HG03039 (cell line): ENCODE data around the gene TMEM178A.

Source experiments
- ATAC-seq: cut with Tn5 transposase; IDR thresholded peaks from one replicate; pipeline ENCODE4 v1.9.1; 2021; ENCODE audit warnings: mild to moderate bottlenecking, moderate library complexity; ENCODE audit not compliant: unreplicated experiment

TMEM178A gene

GRCh38 chr2:39736640-39737039 is 70.9 kb downstream of the TMEM178A start:
- no peak for ATAC-seq

GRCh38 chr2:39737661-39738060 is 71.9 kb downstream of the TMEM178A start:
- no peak for ATAC-seq

GRCh38 chr2:39738936-39739335 is 73.2 kb downstream of the TMEM178A start:
- no peak for ATAC-seq

- ATAC-seq, result no peak
These were observed 73.7 kb downstream of the TMEM178A start for GRCh38 chr2:39739386-39739785.

GRCh38 chr2:39741871-39742270 is 76.2 kb downstream of the TMEM178A start:
- ATAC-seq, result no peak

- no peak for ATAC-seq
These were observed 77.6 kb downstream of the TMEM178A start for GRCh38 chr2:39743269-39743776.

- no peak for ATAC-seq
These were observed 89.7 kb downstream of the TMEM178A start for GRCh38 chr2:39755466-39755865.

- no peak for ATAC-seq
These were observed 91.4 kb downstream of the TMEM178A start for GRCh38 chr2:39757156-39757555.

GRCh38 chr2:39762448-39762847 is 96.7 kb downstream of the TMEM178A start:
- ATAC-seq, result no peak
